Measurements from ENCODE around the gene DDX60. TPM values are rescaled to one million over a fixed set of nuclear protein-coding genes. Genes with fewer than 3 reads are reported as not detected.

Gene DDX60
- total RNA-seq, 1 experiment from 2014 or later: 2.7 TPM

- TF ChIP-seq, protein P1, sequence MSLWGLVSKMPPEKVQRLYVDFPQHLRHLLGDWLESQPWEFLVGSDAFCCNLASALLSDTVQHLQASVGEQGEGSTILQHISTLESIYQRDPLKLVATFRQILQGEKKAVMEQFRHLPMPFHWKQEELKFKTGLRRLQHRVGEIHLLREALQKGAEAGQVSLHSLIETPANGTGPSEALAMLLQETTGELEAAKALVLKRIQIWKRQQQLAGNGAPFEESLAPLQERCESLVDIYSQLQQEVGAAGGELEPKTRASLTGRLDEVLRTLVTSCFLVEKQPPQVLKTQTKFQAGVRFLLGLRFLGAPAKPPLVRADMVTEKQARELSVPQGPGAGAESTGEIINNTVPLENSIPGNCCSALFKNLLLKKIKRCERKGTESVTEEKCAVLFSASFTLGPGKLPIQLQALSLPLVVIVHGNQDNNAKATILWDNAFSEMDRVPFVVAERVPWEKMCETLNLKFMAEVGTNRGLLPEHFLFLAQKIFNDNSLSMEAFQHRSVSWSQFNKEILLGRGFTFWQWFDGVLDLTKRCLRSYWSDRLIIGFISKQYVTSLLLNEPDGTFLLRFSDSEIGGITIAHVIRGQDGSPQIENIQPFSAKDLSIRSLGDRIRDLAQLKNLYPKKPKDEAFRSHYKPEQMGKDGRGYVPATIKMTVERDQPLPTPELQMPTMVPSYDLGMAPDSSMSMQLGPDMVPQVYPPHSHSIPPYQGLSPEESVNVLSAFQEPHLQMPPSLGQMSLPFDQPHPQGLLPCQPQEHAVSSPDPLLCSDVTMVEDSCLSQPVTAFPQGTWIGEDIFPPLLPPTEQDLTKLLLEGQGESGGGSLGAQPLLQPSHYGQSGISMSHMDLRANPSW (CRISPR knock-in tag; conservative IDR thresholded peaks at IDR 0.05; ENCODE audit: low read depth): no peak
These were observed 119.1 kb downstream of the DDX60 start (continued) for GRCh38 chr4:168199260-168199957.

DNA sequence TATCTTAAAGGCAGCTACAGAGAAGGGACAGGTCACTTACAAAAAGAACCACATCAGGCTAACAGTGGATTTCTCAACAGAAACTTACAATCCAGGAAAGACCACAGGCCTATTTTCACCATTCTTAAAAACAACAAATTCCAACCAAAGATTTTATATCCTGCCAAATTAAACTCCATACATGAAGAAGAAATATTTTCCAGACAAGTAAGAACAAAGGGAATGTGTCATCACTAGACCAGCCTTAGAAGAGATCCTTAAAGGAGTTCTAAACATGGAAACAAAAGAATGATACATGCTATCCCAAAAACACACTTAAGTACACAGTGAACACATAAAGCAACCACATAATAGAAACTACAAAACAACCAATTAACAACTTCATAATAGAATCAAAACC, 120.6 kb downstream of the DDX60 start:
- Mint-ChIP-seq H3K27me3 (ENCODE audit: low read depth) (no peaks in the 10 kb centered on the region; the same call in 1 of the 2 replicates), H3K27ac (no peak overlapping the region), H3K36me3 (peaks cover 23% of the 10 kb centered on the region), H3K4me1 (no peaks in the 10 kb centered on the region), H3K4me3 (no peak overlapping the region), H3K9me3 (peaks cover 54% of the 10 kb centered on the region)
- ATAC-seq (no peak), DNase-seq (ENCODE audit: low spot score) (no peak)
- ChIA-PET POLR2A (no interaction called here), CTCF (no interaction called here)
- TF ChIP-seq ETV6 (CRISPR knock-in tag; IDR thresholded peaks at IDR 0.05): no peak
- TF ChIP-seq, protein P2, sequence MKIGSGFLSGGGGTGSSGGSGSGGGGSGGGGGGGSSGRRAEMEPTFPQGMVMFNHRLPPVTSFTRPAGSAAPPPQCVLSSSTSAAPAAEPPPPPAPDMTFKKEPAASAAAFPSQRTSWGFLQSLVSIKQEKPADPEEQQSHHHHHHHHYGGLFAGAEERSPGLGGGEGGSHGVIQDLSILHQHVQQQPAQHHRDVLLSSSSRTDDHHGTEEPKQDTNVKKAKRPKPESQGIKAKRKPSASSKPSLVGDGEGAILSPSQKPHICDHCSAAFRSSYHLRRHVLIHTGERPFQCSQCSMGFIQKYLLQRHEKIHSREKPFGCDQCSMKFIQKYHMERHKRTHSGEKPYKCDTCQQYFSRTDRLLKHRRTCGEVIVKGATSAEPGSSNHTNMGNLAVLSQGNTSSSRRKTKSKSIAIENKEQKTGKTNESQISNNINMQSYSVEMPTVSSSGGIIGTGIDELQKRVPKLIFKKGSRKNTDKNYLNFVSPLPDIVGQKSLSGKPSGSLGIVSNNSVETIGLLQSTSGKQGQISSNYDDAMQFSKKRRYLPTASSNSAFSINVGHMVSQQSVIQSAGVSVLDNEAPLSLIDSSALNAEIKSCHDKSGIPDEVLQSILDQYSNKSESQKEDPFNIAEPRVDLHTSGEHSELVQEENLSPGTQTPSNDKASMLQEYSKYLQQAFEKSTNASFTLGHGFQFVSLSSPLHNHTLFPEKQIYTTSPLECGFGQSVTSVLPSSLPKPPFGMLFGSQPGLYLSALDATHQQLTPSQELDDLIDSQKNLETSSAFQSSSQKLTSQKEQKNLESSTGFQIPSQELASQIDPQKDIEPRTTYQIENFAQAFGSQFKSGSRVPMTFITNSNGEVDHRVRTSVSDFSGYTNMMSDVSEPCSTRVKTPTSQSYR (CRISPR knock-in tag; IDR thresholded peaks at IDR 0.05): no peak
- TF ChIP-seq FOXP1 (CRISPR knock-in tag; IDR thresholded peaks at IDR 0.05; ENCODE audit: borderline replicate concordance): no peak
- TF ChIP-seq NR3C1 (CRISPR knock-in tag; conservative IDR thresholded peaks at IDR 0.05; ENCODE audit: low read depth): no peak
- TF ChIP-seq, protein P3, sequence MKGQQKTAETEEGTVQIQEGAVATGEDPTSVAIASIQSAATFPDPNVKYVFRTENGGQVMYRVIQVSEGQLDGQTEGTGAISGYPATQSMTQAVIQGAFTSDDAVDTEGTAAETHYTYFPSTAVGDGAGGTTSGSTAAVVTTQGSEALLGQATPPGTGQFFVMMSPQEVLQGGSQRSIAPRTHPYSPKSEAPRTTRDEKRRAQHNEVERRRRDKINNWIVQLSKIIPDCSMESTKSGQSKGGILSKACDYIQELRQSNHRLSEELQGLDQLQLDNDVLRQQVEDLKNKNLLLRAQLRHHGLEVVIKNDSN (CRISPR knock-in tag; IDR thresholded peaks at IDR 0.05): no peak
- no peak for TF ChIP-seq SOX15 (CRISPR knock-in tag; IDR thresholded peaks at IDR 0.05)
- no peak for TF ChIP-seq CTCF (IDR thresholded peaks at IDR 0.05)
- TF ChIP-seq, protein P4, sequence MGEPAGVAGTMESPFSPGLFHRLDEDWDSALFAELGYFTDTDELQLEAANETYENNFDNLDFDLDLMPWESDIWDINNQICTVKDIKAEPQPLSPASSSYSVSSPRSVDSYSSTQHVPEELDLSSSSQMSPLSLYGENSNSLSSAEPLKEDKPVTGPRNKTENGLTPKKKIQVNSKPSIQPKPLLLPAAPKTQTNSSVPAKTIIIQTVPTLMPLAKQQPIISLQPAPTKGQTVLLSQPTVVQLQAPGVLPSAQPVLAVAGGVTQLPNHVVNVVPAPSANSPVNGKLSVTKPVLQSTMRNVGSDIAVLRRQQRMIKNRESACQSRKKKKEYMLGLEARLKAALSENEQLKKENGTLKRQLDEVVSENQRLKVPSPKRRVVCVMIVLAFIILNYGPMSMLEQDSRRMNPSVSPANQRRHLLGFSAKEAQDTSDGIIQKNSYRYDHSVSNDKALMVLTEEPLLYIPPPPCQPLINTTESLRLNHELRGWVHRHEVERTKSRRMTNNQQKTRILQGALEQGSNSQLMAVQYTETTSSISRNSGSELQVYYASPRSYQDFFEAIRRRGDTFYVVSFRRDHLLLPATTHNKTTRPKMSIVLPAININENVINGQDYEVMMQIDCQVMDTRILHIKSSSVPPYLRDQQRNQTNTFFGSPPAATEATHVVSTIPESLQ (CRISPR knock-in tag; IDR thresholded peaks at IDR 0.05): no peak
- TF ChIP-seq PRRX2 (CRISPR knock-in tag; IDR thresholded peaks at IDR 0.05): no peak
- TF ChIP-seq ZNF396 (CRISPR knock-in tag; IDR thresholded peaks at IDR 0.05; ENCODE audit: borderline replicate concordance): no peak
- TF ChIP-seq GABPB1 (CRISPR knock-in tag; IDR thresholded peaks at IDR 0.05): no peak
- TF ChIP-seq, protein P5, sequence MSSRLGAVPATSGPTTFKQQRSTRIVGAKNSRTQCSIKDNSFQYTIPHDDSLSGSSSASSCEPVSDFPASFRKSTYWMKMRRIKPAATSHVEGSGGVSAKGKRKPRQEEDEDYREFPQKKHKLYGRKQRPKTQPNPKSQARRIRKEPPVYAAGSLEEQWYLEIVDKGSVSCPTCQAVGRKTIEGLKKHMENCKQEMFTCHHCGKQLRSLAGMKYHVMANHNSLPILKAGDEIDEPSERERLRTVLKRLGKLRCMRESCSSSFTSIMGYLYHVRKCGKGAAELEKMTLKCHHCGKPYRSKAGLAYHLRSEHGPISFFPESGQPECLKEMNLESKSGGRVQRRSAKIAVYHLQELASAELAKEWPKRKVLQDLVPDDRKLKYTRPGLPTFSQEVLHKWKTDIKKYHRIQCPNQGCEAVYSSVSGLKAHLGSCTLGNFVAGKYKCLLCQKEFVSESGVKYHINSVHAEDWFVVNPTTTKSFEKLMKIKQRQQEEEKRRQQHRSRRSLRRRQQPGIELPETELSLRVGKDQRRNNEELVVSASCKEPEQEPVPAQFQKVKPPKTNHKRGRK (CRISPR knock-in tag; IDR thresholded peaks at IDR 0.05; ENCODE audit: borderline replicate concordance): no peak
- no peak for TF ChIP-seq ZBTB21 (CRISPR knock-in tag; IDR thresholded peaks at IDR 0.05; ENCODE audit: borderline replicate concordance)
- TF ChIP-seq FOXK1 (CRISPR knock-in tag; IDR thresholded peaks at IDR 0.05): no peak
- TF ChIP-seq E2F1 (CRISPR knock-in tag; IDR thresholded peaks at IDR 0.05): no peak
- no peak for TF ChIP-seq NFYB (CRISPR knock-in tag; conservative IDR thresholded peaks at IDR 0.05; ENCODE audit: low read depth)
- no peak for TF ChIP-seq ZNF532 (CRISPR knock-in tag; IDR thresholded peaks at IDR 0.05; ENCODE audit: borderline replicate concordance)
